Ureter (tissue), 1 donor: ENCODE results near the gene DGCR6L. TPM values are rescaled to one million over a fixed set of nuclear protein-coding genes. Genes with fewer than 3 reads are reported as not detected.
"Not testable (repeated sequence)": the region's sequence is repeated elsewhere in the genome, so short reads cannot be mapped to it uniquely, and the experiment has no call there.

ENCODE experiments used
- DNase-seq: peaks from one replicate; pipeline ENCODE4 v3.0.0-alpha.2; 2020; ENCODE audit warnings: low spot score
- total RNA-seq: library from RNA; stranded (reverse); gene quantifications from one replicate; pipeline ENCODE4 v1.2.4, GENCODE V29; 2023
- donor health status: DM: yes; HTN: yes; CAD: no.

The DGCR6L gene
- total RNA-seq, 1 donor from 2014 or later, result 31.4 TPM

- no peak for DNase-seq
Measured at GRCh38 chr22:20276468-20276867, 43.4 kb downstream of the DGCR6L start.

- no peak for DNase-seq
Measured at GRCh38 chr22:20275836-20276235, 44.0 kb downstream of the DGCR6L start.

GRCh38 chr22:20275325-20275724 lies 44.5 kb downstream of the DGCR6L start:
- not testable (repeated sequence) for DNase-seq

- not testable (repeated sequence) for DNase-seq
Measured at GRCh38 chr22:20274374-20274773, 45.5 kb downstream of the DGCR6L start.

- no peak for DNase-seq
Measured at GRCh38 chr22:20273758-20274181, 46.1 kb downstream of the DGCR6L start.

- DNase-seq, result no peak
Measured at GRCh38 chr22:20272700-20273099, 47.2 kb downstream of the DGCR6L start.

GRCh38 chr22:20272174-20272573 lies 47.7 kb downstream of the DGCR6L start:
- DNase-seq, result no peak

- no peak for DNase-seq
Measured at GRCh38 chr22:20271114-20271994, 48.5 kb downstream of the DGCR6L start.

GRCh38 chr22:20270190-20271113 lies 49.4 kb downstream of the DGCR6L start:
- DNase-seq, result not testable (repeated sequence)

- not testable (repeated sequence) for DNase-seq
Measured at GRCh38 chr22:20269673-20270072, 50.2 kb downstream of the DGCR6L start.

- not testable (repeated sequence) for DNase-seq
Measured at GRCh38 chr22:20269201-20269600, 50.7 kb downstream of the DGCR6L start.

- peak; percentile 62 for DNase-seq
Measured at GRCh38 chr22:20268279-20269012, 51.4 kb downstream of the DGCR6L start, which contains the start of gene RTN4R. Gene RTN4R, minus strand, starts transcription at chr22:20268318. Its CDS starts 226 bp downstream, at chr22:20268092.

- no peak for DNase-seq
Measured at GRCh38 chr22:20267441-20268278, 52.2 kb downstream of the DGCR6L start.

- DNase-seq, result not testable (repeated sequence)
Measured at GRCh38 chr22:20266667-20267440, 53.0 kb downstream of the DGCR6L start.

GRCh38 chr22:20265772-20266666 lies 53.8 kb downstream of the DGCR6L start:
- DNase-seq, result not testable (repeated sequence)

GRCh38 chr22:20264614-20265452 lies 55.0 kb downstream of the DGCR6L start:
- DNase-seq, result no peak
